Measurements from ENCODE around the gene PIP5K1A.
"Not testable (repeated sequence)": the region's sequence is repeated elsewhere in the genome, so short reads cannot be mapped to it uniquely, and the experiment has no call there.

The PIP5K1A gene
- 70.9 to 75.0 reads per million in 2 donors for total RNA-seq

- DNase-seq: peak; percentile 93
These were observed at the start of gene PIP5K1A for GRCh38 chr1:151198254-151199127. PIP5K1A (plus strand) TSS chr1:151198552; CDS start chr1:151198997, 445 bp downstream.

DNA sequence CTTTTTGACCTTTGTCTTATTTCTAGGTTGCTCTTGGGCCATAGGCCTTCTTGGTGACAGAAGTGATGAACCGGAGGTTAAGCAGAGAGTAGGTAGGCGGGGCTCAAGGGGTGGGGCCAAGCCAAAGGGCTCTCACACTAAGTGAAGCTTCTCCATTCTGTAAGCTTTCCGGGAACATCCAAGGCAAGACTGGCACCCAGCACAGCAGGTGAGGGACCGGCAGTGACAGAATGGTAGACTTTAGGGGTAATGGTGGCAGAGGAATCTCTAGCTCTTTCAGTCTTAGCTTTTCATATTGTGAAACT, 41.9 kb upstream of the PIP5K1A start, which contains the start of gene TNFAIP8L2:
Gene TNFAIP8L2 (plus strand): TSS at position 135 of the 305 bp plus-strand sequence. CDS start 2,049 bp downstream, outside the sequence.
- no peak for DNase-seq

GRCh38 chr1:151157067-151157531, 41.3 kb upstream of the PIP5K1A start:
- DNase-seq: no peak

DNA sequence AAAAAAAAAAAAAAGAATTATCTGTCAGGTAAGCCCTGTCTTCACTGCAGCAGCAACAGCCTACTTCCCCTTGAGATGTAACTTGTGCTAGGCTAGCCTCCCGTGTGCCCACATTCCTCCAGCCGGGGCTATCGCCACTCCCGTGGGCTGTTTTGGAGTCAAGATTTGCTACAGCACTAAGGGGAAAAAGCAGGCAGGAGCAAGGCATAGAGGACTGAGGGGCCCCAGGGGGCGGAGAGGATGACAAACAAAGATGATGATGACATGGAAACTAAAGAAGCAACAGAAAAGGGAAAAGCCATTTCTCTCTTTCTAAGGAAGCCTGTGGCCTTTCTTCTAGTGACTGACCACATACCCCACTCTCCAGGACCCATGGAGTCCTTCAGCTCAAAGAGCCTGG, 40.0 kb upstream of the PIP5K1A start:
- DNase-seq: no peak

GRCh38 chr1:151158751-151159251, 39.6 kb upstream of the PIP5K1A start:
- DNase-seq: no peak

DNA sequence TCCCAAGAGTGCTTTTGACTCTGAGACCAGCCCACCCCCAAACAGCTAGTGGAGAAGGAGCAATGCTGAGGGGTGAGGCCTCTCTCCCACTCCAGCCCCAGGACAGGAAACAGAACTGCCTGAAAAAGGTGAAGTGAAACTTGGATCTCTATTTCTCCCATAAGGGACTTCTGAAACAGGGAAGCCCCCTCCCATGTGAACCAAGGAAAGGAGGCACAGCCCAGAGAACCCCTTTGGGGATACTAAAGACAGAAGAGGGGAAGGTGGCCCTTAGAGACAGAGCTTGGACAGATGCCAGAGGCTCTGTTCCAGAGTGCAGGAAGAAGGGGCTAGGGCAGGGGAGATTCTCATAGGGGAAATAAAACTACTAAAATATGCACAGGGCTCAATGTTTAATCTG, 39.0 kb upstream of the PIP5K1A start:
- no peak for DNase-seq

GRCh38 chr1:151164732-151165280, 33.5 kb upstream of the PIP5K1A start:
- DNase-seq: no peak

GRCh38 chr1:151165281-151165737, 33.0 kb upstream of the PIP5K1A start:
- no peak for DNase-seq

DNA sequence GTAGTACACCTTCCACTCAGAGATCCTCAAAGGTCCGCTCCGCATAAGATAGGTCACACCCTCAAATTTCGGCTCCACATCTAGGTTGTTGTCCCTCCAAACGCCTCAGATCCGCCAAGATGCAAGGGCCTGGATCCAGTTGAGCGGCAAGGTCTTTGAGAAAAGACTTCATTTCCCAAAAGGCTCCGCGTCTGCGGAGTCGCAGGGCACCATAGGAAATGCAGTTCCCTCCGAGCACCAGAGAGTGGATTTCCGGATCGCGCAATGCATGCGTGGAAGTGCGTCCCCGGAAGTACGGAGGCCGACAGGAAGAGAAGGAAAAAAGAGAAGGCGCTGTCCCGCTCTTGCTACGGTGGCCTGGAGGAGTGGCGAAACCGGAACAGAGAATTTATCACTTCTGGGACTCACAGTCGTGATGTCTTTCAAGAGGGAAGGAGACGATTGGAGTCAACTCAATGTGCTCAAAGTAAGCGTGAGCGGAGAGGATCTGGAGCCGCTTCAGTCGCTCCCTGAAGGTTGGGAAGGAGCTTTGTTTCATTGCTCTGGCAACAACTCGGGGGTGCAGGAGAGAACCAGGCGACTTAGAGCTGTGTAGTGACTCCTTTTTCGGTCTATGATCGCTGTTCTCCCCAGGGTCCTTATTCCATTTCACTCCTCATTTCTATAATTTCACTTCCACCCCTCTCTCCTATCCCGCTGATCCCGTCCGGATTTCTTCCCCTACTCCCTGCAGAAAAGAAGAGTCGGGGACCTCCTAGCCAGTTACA, 32.4 kb upstream of the PIP5K1A start, which contains the start of the genes LYSMD1 and SCNM1:
Gene LYSMD1 (minus strand): TSS at position 165 of the 767 bp plus-strand sequence. CDS start 644 bp downstream, outside the sequence.
Gene SCNM1 (plus strand): TSS at position 407 of the 767 bp plus-strand sequence. CDS start 9 bp downstream, at position 416.
- peak; percentile 59 for DNase-seq

DNA sequence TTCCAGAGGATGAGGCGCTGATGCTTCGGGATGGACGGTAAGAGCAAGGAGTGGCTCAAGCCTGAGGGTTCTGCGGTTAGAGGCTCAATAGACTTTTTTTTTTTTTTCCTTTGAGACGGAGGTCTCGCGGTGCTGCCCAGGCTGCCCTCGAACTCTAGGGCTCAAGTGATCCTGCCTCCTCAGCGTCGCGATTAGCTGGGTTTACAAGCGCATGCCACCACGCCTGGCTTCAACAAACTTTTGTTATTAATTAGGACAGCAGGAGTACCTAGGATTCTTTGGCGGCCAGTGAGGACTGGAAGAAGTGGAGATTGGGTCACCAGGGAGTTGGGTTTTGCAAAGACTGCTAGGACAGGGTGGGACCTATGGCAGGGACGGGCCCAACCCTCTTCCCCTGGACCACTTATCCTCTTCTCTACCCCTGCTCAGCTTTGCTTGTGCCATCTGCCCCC, 31.8 kb upstream of the PIP5K1A start:
- no peak for DNase-seq

DNA sequence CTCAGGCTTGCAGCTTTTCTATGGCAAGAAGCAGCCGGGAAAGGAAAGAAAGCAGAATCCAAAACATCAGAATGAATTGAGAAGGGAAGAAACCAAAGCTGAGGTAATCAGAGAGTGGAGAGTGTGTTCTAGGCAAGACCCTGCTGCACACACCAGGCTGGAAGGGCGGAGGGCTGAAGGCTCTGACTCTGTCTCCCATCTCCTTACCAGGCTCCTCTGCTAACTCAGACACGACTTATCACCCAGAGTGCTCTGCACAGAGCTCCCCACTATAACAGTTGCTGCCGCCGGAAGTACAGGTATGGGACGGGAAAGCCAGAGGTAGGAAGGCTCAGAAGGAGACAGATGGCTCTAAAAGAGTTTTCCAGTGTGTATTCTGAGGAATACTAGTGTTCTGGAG, 31.2 kb upstream of the PIP5K1A start:
- DNase-seq: no peak

DNA sequence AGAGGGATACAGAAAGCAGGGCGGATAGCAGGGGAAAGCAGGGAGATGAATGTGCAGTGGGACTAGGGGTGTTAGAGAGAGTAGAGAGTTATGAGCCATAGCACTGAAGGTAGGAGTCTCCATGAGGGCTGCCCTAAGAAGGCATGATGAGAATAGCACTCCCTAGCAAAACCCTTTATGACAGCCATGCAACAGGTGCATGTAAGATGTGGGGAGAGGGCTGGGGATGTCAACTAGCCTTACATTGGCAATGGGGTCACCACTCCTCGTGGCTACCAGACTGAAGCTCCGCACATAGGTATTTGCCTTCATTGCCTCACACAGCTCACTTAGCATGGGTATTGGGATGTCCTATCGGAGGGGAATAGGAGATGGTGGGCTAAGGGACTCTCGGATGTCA, 27.2 kb upstream of the PIP5K1A start:
- DNase-seq: no peak

- DNase-seq: no peak
These were observed 23.2 kb upstream of the PIP5K1A start for GRCh38 chr1:151175041-151175741.

- DNase-seq: no peak
These were observed 22.5 kb upstream of the PIP5K1A start, which contains the start of gene TMOD4 for GRCh38 chr1:151175863-151176262. TMOD4 (minus strand) TSS chr1:151175981; CDS start chr1:151174875, 1,106 bp downstream.

GRCh38 chr1:151176514-151177045, 21.8 kb upstream of the PIP5K1A start:
- DNase-seq: no peak

GRCh38 chr1:151184211-151184610, 14.1 kb upstream of the PIP5K1A start:
- no peak for DNase-seq

- DNase-seq: no peak
These were observed 11.1 kb upstream of the PIP5K1A start for GRCh38 chr1:151187205-151187604.

- DNase-seq: not testable (repeated sequence)
These were observed 9.7 kb upstream of the PIP5K1A start for GRCh38 chr1:151188667-151189066.

DNA sequence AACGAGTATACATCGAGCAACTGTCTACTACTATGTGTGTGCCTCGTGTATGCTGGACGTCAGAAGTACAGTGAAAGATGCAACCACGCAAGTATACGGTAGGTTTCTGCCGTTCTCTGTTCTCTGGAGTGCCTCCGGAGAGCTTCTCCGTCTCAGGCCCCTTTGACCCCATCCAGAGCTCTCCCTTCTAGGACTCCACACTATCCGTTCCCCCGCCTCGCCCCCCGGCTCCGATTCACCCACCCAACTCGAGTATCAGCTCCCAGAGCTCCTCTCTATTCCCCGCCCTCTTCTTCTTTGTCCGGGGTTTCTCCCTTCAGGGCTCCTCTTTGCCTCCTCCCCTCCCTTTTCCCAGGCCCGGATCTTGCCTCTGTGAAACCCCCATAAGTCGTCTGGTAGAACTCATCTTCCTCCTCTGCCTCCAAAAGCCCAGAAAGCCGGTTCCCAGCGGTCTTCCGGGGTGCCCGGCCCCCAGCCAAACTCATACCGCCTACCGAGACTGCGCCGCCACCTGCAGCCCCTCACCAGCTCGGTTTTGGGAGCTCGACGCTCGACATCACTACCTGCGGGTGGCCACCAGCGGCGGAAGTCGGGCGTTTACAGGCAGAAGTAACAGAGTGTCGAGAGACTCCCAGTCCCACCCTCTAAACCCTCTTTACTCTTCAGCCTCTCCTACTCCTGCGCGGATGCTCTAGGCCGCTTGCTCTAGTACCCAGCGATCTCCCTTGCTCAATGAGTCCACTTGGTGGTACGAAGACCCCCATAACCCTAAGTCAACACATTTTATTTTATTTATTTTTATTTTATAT, 8.5 kb upstream of the PIP5K1A start, which contains the start of gene VPS72:
Gene VPS72 (minus strand): TSS at position 561 of the 809 bp plus-strand sequence. CDS start 76 bp downstream, at position 485.
- peak; percentile 65 for DNase-seq

DNA sequence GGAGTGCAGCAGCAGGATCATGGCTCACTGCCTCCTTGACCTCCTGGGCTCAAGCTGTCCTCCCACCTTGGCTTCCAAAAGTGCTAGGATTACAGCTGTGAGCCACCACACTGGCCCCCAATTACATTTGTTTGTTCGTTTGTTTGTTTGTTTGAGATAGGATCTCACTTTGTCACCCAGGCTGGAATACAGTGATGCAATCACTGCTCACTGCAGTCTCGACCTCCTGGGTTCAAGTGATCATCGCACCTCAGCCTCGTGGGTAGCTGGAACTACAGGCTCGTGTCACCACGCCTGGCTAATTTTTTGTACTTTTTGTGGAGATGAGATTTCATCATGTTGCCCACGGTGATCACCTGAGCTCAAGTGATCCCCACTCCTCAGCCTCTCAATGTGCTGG, 6.3 kb upstream of the PIP5K1A start:
- DNase-seq: no peak

- DNase-seq: no peak
These were observed 5.0 kb upstream of the PIP5K1A start for GRCh38 chr1:151193304-151193703.

Measured in activated gamma-delta T cell (primary cell).